ENCODE results near the gene NELL2. TPM values are rescaled to one million over a fixed set of nuclear protein-coding genes. Genes with fewer than 3 reads are reported as not detected.

Gene NELL2
- total RNA-seq, 1 experiment from 2014 or later, result 1.1 TPM

GRCh38 chr12:44917141-44917540 lies 41.0 kb upstream of the NELL2 start:
- Histone ChIP-seq H3K36me3 (ENCODE audit: control insufficient read depth in 1 of 2, insufficient read depth in 2 of 2, low read length in 2 of 2) (no peaks in the 10 kb centered on the region), H3K27ac (ENCODE audit: low read depth, low read length) (no peak overlapping the region), H3K4me3 (replicated peaks in 1 of 2; ENCODE audit: low read depth in 1 of 2, low read length in 2 of 2) (no peak overlapping the region), H3K27me3 (ENCODE audit: insufficient read depth, low read length) (no peaks in the 10 kb centered on the region), H2AFZ (ENCODE audit: low read depth, low read length, poor library complexity, severe bottlenecking) (no peak overlapping the region), H3K9me2 (ENCODE audit: insufficient read depth) (no peaks in the 10 kb centered on the region), H3K9ac (ENCODE audit: low read length) (no peak overlapping the region), H3K4me1 (ENCODE audit: control insufficient read depth in 1 of 2, insufficient read depth in 2 of 2, low read length in 2 of 2) (no peaks in the 10 kb centered on the region), H3K4me2 (ENCODE audit: low read length) (no peak overlapping the region), H3K79me2 (ENCODE audit: insufficient read depth, low read length) (no peaks in the 10 kb centered on the region), H3K9me3 (ENCODE audit: control insufficient read depth in 1 of 2, insufficient read depth in 1 of 2, low read depth in 1 of 2, low read length in 2 of 2) (no peaks in the 10 kb centered on the region), H4K20me1 (ENCODE audit: insufficient read depth) (no peaks in the 10 kb centered on the region)
- no peak for TF ChIP-seq CTCF (IDR thresholded peaks at IDR 0.05 in 2 of 3, conservative IDR thresholded peaks at IDR 0.05 in 1 of 3; ENCODE audit: borderline replicate concordance in 1 of 3, insufficient read depth in 1 of 3, low read depth in 2 of 3, low read length in 2 of 3)
- no peak for TF ChIP-seq EGR1 (IDR thresholded peaks at IDR 0.05; ENCODE audit: low read depth)
- no peak for TF ChIP-seq POLR2A (IDR thresholded peaks at IDR 0.05; ENCODE audit: borderline replicate concordance, extremely low read depth, insufficient read depth, insufficient read length)
- no peak for TF ChIP-seq EZH2phosphoT487 (IDR thresholded peaks at IDR 0.05; ENCODE audit: borderline replicate concordance)
- no peak for TF ChIP-seq EZH2 (IDR thresholded peaks at IDR 0.05)
- TF ChIP-seq REST (IDR thresholded peaks at IDR 0.05; ENCODE audit: low read depth), result no peak
- no peak for TF ChIP-seq SRF (IDR thresholded peaks at IDR 0.05; ENCODE audit: low read depth)
- no peak for TF ChIP-seq CEBPB (IDR thresholded peaks at IDR 0.05; ENCODE audit: low read depth)
- no peak for DNase-seq (ENCODE audit: low read depth, low spot score)
- POLR2A ChIA-PET, result no interaction called here
- intact Hi-C loops (cut with micrococcal nuclease), result no loop called here
- RAD21 ChIA-PET (ENCODE audit: low non-redundant PET in 1 of 2, low total read pairs in 2 of 2, uncharacterized antibody in 2 of 2, unreplicated experiment in 2 of 2), result no interaction called here
- BruUV-seq (replicated peaks), result no TSS peak
- CTCF ChIA-PET, result interaction anchor here (1.3 kb wide), 1 partner anchor 32 kb away, joined by 3 read pairs; no protein-coding TSS in a partner anchor
- ATAC-seq, result no peak

Data from HCT116 (cell line).